Osteoblast (primary cell): ENCODE data around the gene ARIH1. TPM values are rescaled to one million over a fixed set of nuclear protein-coding genes. Genes with fewer than 3 reads are reported as not detected.
A peak's percentile ranks its signal among the peaks of the same experiment; 100 is the strongest.

ENCODE experiments used
- DNase-seq: peaks from one replicate; pipeline ENCODE4 v3.0.0; 2011; ENCODE audit warnings: low spot score, mixed read lengths; ENCODE audit not compliant: insufficient read length; ENCODE audit errors: missing footprints
- H2AFZ ChIP-seq: 2 replicates; pipeline ENCODE4 v1.6.0; 2011; ENCODE audit warnings: mild to moderate bottlenecking, low read length
- H3K27ac ChIP-seq: 2 replicates; pipeline ENCODE4 v1.5.1; 2011; ENCODE audit warnings: mild to moderate bottlenecking, low read depth, low read length, moderate library complexity
- H3K27me3 ChIP-seq: 2 replicates; pipeline ENCODE4 v1.6.0; 2012; ENCODE audit warnings: mild to moderate bottlenecking, control low read depth, inconsistent platforms, low read length, moderate library complexity; ENCODE audit not compliant: insufficient read depth
- H3K36me3 ChIP-seq: 2 replicates; pipeline ENCODE4 v1.5.1; 2011; ENCODE audit warnings: mild to moderate bottlenecking, low read length, control low read depth, moderate library complexity; ENCODE audit not compliant: insufficient read depth
- H3K4me1 ChIP-seq: 2 replicates; pipeline ENCODE4 v1.5.1; 2011; ENCODE audit warnings: mild to moderate bottlenecking, low read length, control low read depth, moderate library complexity; ENCODE audit not compliant: insufficient read depth
- H3K4me2 ChIP-seq: 2 replicates; pipeline ENCODE4 v1.6.0; 2011; ENCODE audit warnings: mild to moderate bottlenecking, low read length; ENCODE audit not compliant: insufficient read depth
- H3K4me3 ChIP-seq: fragments of 200-600 bp; sonication (generic); 3 replicates; pipeline ENCODE4 v1.5.1; 2012; ENCODE audit warnings: mild to moderate bottlenecking, low read length, inconsistent platforms; ENCODE audit not compliant: insufficient read depth
- H3K79me2 ChIP-seq: 2 replicates; pipeline ENCODE4 v1.6.0; 2012; ENCODE audit warnings: mild to moderate bottlenecking, low read length, control low read depth, inconsistent platforms; ENCODE audit not compliant: insufficient read depth
- H3K9me3 ChIP-seq: 2 replicates; pipeline ENCODE4 v1.5.1; 2011; ENCODE audit warnings: low read depth, low read length, control low read depth
- H4K20me1 ChIP-seq: 2 replicates; pipeline ENCODE4 v1.6.0; 2012; ENCODE audit warnings: mild to moderate bottlenecking, low read length, control low read depth; ENCODE audit not compliant: insufficient read depth
- CTCF ChIP-seq: IDR thresholded peaks from 2 replicates; pipeline ENCODE4 v1.5.1; 2011; ENCODE audit warnings: mild to moderate bottlenecking, low read depth, low read length, moderate library complexity; ENCODE audit errors: extremely low read depth
- total RNA-seq: library from RNA; depleted of rRNA; stranded (reverse); fragments of >200 nt; gene quantifications from 2 replicates; pipeline ENCODE4 v1.2.3, GENCODE V29; 2012

Gene ARIH1
- total RNA-seq, 1 donor, result 32.6 TPM

GRCh38 chr15:72492733-72493132 lies 18.6 kb downstream of the ARIH1 start:
- Histone ChIP-seq H3K27ac (peak overlapping the region; percentile 61), H3K79me2 (peaks cover 99% of the 10 kb centered on the region), H3K4me3 (no peak overlapping the region), H3K27me3 (no peaks in the 10 kb centered on the region), H3K9me3 (no peaks in the 10 kb centered on the region), H2AFZ (no peak overlapping the region), H3K4me1 (peaks cover 27% of the 10 kb centered on the region), H3K4me2 (peak overlapping the region; percentile 62), H3K36me3 (peaks cover 11% of the 10 kb centered on the region), H4K20me1 (peaks cover 97% of the 10 kb centered on the region)
- TF ChIP-seq CTCF, result no peak
- DNase-seq, result no peak

GRCh38 chr15:72493220-72493619 lies 19.1 kb downstream of the ARIH1 start:
- H3K27me3 ChIP-seq, result no peaks in the 10 kb centered on the region
- H3K79me2 ChIP-seq, result peaks cover 99% of the 10 kb centered on the region
- H3K36me3 ChIP-seq, result peaks cover 11% of the 10 kb centered on the region
- H3K4me3 ChIP-seq, result no peak overlapping the region
- peaks cover 26% of the 10 kb centered on the region for H3K4me1 ChIP-seq
- no peak overlapping the region for H2AFZ ChIP-seq
- H3K9me3 ChIP-seq, result no peaks in the 10 kb centered on the region
- H3K27ac ChIP-seq, result no peak overlapping the region
- H3K4me2 ChIP-seq, result no peak overlapping the region
- TF ChIP-seq CTCF, result no peak
- no peak for DNase-seq
- peaks cover 97% of the 10 kb centered on the region for H4K20me1 ChIP-seq

DNA sequence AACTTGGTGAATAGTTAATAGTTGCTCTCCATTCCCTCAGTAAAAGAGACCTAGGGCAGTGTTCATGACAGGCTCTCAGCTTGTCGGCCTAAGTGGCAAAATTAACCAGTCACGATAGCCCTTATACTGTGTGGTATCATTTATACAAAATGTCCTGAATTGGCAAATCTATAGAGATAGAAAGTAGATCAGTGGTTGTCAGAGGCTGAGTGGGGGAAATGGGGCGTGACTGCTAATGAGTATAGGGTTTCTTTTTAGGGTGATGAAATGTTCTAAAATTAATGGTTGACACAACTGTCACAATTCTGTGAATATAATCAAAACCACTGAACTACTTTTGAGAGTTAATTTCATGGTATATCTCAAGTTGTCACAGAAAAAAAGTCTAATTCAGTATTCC lies 20.9 kb downstream of the ARIH1 start:
- no peak for DNase-seq
- Histone ChIP-seq H3K4me3 (no peak overlapping the region), H3K4me1 (peaks cover 26% of the 10 kb centered on the region), H3K36me3 (peaks cover 6% of the 10 kb centered on the region), H3K9me3 (no peaks in the 10 kb centered on the region), H3K4me2 (no peak overlapping the region), H4K20me1 (peaks cover 90% of the 10 kb centered on the region), H3K27me3 (no peaks in the 10 kb centered on the region), H3K79me2 (peaks cover 98% of the 10 kb centered on the region), H3K27ac (no peak overlapping the region), H2AFZ (no peak overlapping the region)
- TF ChIP-seq CTCF, result no peak

- no peak for DNase-seq
- peaks cover 16% of the 10 kb centered on the region for H3K4me1 ChIP-seq
- peaks cover 85% of the 10 kb centered on the region for H4K20me1 ChIP-seq
- H3K27me3 ChIP-seq, result no peaks in the 10 kb centered on the region
- no peak overlapping the region for H2AFZ ChIP-seq
- no peak overlapping the region for H3K4me2 ChIP-seq
- no peak overlapping the region for H3K27ac ChIP-seq
- H3K4me3 ChIP-seq, result no peak overlapping the region
- H3K36me3 ChIP-seq, result peaks cover 6% of the 10 kb centered on the region
- H3K79me2 ChIP-seq, result peaks cover 98% of the 10 kb centered on the region
- no peaks in the 10 kb centered on the region for H3K9me3 ChIP-seq
- no peak for TF ChIP-seq CTCF
Measured at GRCh38 chr15:72496783-72497182, 22.7 kb downstream of the ARIH1 start.
